Neural cell (in vitro differentiated cells): ENCODE results near the gene MED20. TPM values are rescaled to one million over a fixed set of nuclear protein-coding genes. Genes with fewer than 3 reads are reported as not detected.

ENCODE experiments used
- H2AFZ ChIP-seq: fragments of 200-600, 300-800 bp; sonication (generic), shearing (Covaris generic); 2 replicates; pipeline ENCODE4 v1.6.0; 2014; ENCODE audit warnings: low read depth, mild to moderate bottlenecking, antibody characterized with exemption, low read length, moderate library complexity
- H3F3A ChIP-seq: fragments of 200-600 bp; shearing (Covaris generic); 2 replicates; pipeline ENCODE4 v1.6.1; 2016; ENCODE audit warnings: mild to moderate bottlenecking, moderate library complexity, mixed read lengths, antibody characterized with exemption, low read length; ENCODE audit not compliant: insufficient read depth, poor library complexity, severe bottlenecking
- H3K27ac ChIP-seq: fragments of 200-600, 300-800 bp; sonication (generic), shearing (Covaris generic); 2 replicates; pipeline ENCODE4 v1.5.1; 2014; ENCODE audit warnings: mild to moderate bottlenecking, low read length, moderate library complexity
- H3K27me3 ChIP-seq: fragments of 300-800, 200-600 bp; sonication (generic), shearing (Covaris generic); 2 replicates; pipeline ENCODE4 v1.6.0; 2014; ENCODE audit warnings: mild to moderate bottlenecking, low read depth, low read length, moderate library complexity; ENCODE audit not compliant: insufficient read depth
- H3K36me3 ChIP-seq: fragments of 300-800, 200-600 bp; sonication (generic), shearing (Covaris generic); 2 replicates; pipeline ENCODE4 v1.5.1; 2014; ENCODE audit warnings: mild to moderate bottlenecking, antibody characterized with exemption, low read length, moderate library complexity; ENCODE audit not compliant: insufficient read depth
- H3K4me2 ChIP-seq: fragments of 300-800, 200-600 bp; sonication (generic), shearing (Covaris generic); 2 replicates; pipeline ENCODE4 v1.6.0; 2014; ENCODE audit warnings: mild to moderate bottlenecking, low read length
- H3K4me3 ChIP-seq: fragments of 300-800, 200-600 bp; sonication (generic), shearing (Covaris generic); 2 replicates; pipeline ENCODE4 v1.5.1; 2014; ENCODE audit warnings: mild to moderate bottlenecking, low read length, moderate library complexity
- H3K79me2 ChIP-seq: fragments of 200-600 bp; shearing (Covaris generic); replicated peaks from 2 replicates; pipeline ENCODE4 v1.6.0; 2014; ENCODE audit warnings: mild to moderate bottlenecking, low read length, moderate library complexity; ENCODE audit not compliant: insufficient read depth
- H3K9ac ChIP-seq: fragments of 300-800, 200-600 bp; sonication (generic), shearing (Covaris generic); 2 replicates; pipeline ENCODE4 v1.6.1; 2016; ENCODE audit warnings: mild to moderate bottlenecking, low read length, mixed read lengths
- H3K9me2 ChIP-seq: fragments of 200-600 bp; shearing (Covaris generic); 2 replicates; pipeline ENCODE4 v1.6.1; 2016; ENCODE audit warnings: mild to moderate bottlenecking, low read length, mixed read lengths; ENCODE audit not compliant: insufficient read depth
- H3K9me3 ChIP-seq: fragments of 200-600, 300-800 bp; sonication (generic), shearing (Covaris generic); 2 replicates; pipeline ENCODE4 v1.6.1; 2016; ENCODE audit warnings: mild to moderate bottlenecking, mixed run types, low read length, moderate library complexity, mixed read lengths
- H4K20me1 ChIP-seq: fragments of 200-600 bp; shearing (Covaris generic); 2 replicates; pipeline ENCODE4 v1.6.1; 2016; ENCODE audit warnings: mild to moderate bottlenecking, mixed run types; ENCODE audit not compliant: insufficient read depth
- EP300 ChIP-seq: fragments of 450-650 bp; conservative IDR thresholded peaks from 2 replicates; pipeline ENCODE4 v1.6.1; 2014; ENCODE audit warnings: antibody characterized with exemption, mild to moderate bottlenecking, moderate library complexity; ENCODE audit not compliant: poor library complexity, severe bottlenecking
- EZH2 ChIP-seq: fragments of 200-600, 300-800 bp; shearing (Covaris generic), sonication (generic); IDR thresholded peaks from 2 replicates; pipeline ENCODE4 v1.6.1; 2014; ENCODE audit warnings: antibody characterized with exemption, low read length, borderline replicate concordance, mild to moderate bottlenecking; ENCODE audit not compliant: insufficient read depth, poor library complexity, severe bottlenecking
- MXI1 ChIP-seq: fragments of 450-650 bp; conservative IDR thresholded peaks from 2 replicates; pipeline ENCODE4 v1.6.1; 2014; ENCODE audit warnings: antibody characterized with exemption, mild to moderate bottlenecking; ENCODE audit not compliant: poor library complexity, severe bottlenecking
- POLR2AphosphoS5 ChIP-seq: IDR thresholded peaks from 2 replicates; pipeline ENCODE4 v1.6.1; 2012
- RAD21 ChIP-seq: fragments of 450-650 bp; conservative IDR thresholded peaks from 2 replicates; pipeline ENCODE4 v1.6.1; 2014; ENCODE audit warnings: antibody characterized with exemption, mild to moderate bottlenecking, moderate library complexity
- SMC3 ChIP-seq: fragments of 450-650 bp; conservative IDR thresholded peaks from 2 replicates; pipeline ENCODE4 v1.6.1; 2014; ENCODE audit warnings: antibody characterized with exemption, mild to moderate bottlenecking, moderate library complexity; ENCODE audit not compliant: poor library complexity
- TAF1 ChIP-seq: IDR thresholded peaks from 2 replicates; pipeline ENCODE4 v1.6.1; 2012; ENCODE audit warnings: low read depth
- polyA minus RNA-seq: library from RNA; depleted of rRNA, polyadenylated mRNA; stranded (reverse); fragments of >200 nt; gene quantifications from 2 replicates; pipeline ENCODE4 v1.2.3, GENCODE V29; 2014
- polyA plus RNA-seq: library from polyadenylated mRNA; depleted of rRNA; stranded (reverse); fragments of >200 nt; gene quantifications from 2 replicates; pipeline ENCODE4 v1.2.3, GENCODE V29; 2014
- TF ChIP-seq, protein P1 (sequence below): IDR thresholded peaks from 2 replicates; pipeline ENCODE4 v1.6.1; 2012; ENCODE audit warnings: borderline replicate concordance
- TF ChIP-seq, protein P2 (sequence below): fragments of 450-650 bp; IDR thresholded peaks from 2 replicates; pipeline ENCODE4 v1.5.1; 2014; ENCODE audit warnings: antibody characterized with exemption, mild to moderate bottlenecking, moderate library complexity; ENCODE audit not compliant: poor library complexity, severe bottlenecking

Gene MED20, protein sequence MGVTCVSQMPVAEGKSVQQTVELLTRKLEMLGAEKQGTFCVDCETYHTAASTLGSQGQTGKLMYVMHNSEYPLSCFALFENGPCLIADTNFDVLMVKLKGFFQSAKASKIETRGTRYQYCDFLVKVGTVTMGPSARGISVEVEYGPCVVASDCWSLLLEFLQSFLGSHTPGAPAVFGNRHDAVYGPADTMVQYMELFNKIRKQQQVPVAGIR
- polyA plus RNA-seq = 18.9 and 21.2 TPM in 2 replicates
- 23.8 and 26.5 TPM in 2 replicates for polyA minus RNA-seq

DNA sequence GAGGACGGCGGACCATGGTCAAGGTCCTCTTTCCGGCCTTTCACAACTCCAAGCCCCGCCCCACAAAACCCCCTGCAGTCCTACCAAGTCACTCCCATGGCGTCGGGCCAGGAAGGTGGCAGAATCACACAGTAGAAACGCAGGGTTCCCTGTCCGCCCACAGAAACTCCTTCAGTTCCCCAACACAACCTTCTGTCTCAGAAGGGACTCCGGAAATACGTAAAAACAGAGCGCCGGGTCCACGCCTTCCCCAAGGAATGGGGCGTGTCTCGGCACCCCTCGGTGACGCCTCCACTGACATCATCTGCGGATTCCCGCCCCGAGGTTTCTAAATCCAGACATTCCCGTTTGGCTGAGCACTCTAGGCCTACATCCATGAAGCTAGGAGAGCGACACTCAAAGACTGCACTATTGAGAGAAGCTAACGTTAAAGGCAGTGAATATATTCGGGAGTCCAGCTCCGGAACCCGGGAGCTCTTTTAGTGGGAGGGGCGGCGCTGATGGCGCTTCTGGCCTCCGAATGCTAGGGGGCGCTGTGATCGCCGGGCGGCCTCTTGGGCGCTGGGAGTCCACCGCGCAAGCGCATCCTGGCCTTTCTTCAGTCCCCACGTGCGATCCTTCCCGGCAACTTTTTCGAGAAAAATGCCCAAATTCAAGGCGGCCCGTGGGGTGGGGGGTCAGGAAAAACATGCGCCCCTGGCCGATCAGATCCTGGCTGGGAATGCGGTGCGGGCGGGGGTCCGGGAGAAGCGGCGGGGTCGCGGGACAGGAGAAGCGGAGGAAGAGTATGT is at the start of gene MED20, which contains the start of gene BYSL:
TSS of gene MED20 (minus strand) at position 219 of the 791 bp plus-strand sequence. CDS start at position 98, 121 bp downstream.
TSS of gene BYSL (plus strand) at position 579 of the 791 bp plus-strand sequence. CDS start at position 643, 64 bp downstream.
- Histone ChIP-seq H3K9ac (peak within 1 kb of the TSS; percentile 94), H4K20me1 (no peaks in the 10 kb centered on the region), H3F3A (no peaks in the 10 kb centered on the region), H3K4me2 (peak within 1 kb of the TSS; percentile 93), H3K27me3 (no peaks in the 10 kb centered on the region), H2AFZ (peak within 1 kb of the TSS; percentile 95), H3K36me3 (no peaks in the 10 kb centered on the region), H3K4me3 (peak within 1 kb of the TSS; percentile 83), H3K79me2 (peaks cover 58% of the 10 kb centered on the region), H3K9me2 (no peaks in the 10 kb centered on the region), H3K27ac (peak within 1 kb of the TSS; percentile 99), H3K9me3 (no peaks in the 10 kb centered on the region)
- peak; percentile 99 for TF ChIP-seq MXI1
- TF ChIP-seq SMC3 = peak; percentile 7
- TF ChIP-seq EZH2 = no peak
- TF ChIP-seq TAF1 = peak; percentile 46
- peak; percentile 91 for TF ChIP-seq POLR2AphosphoS5
- TF ChIP-seq, protein P1, sequence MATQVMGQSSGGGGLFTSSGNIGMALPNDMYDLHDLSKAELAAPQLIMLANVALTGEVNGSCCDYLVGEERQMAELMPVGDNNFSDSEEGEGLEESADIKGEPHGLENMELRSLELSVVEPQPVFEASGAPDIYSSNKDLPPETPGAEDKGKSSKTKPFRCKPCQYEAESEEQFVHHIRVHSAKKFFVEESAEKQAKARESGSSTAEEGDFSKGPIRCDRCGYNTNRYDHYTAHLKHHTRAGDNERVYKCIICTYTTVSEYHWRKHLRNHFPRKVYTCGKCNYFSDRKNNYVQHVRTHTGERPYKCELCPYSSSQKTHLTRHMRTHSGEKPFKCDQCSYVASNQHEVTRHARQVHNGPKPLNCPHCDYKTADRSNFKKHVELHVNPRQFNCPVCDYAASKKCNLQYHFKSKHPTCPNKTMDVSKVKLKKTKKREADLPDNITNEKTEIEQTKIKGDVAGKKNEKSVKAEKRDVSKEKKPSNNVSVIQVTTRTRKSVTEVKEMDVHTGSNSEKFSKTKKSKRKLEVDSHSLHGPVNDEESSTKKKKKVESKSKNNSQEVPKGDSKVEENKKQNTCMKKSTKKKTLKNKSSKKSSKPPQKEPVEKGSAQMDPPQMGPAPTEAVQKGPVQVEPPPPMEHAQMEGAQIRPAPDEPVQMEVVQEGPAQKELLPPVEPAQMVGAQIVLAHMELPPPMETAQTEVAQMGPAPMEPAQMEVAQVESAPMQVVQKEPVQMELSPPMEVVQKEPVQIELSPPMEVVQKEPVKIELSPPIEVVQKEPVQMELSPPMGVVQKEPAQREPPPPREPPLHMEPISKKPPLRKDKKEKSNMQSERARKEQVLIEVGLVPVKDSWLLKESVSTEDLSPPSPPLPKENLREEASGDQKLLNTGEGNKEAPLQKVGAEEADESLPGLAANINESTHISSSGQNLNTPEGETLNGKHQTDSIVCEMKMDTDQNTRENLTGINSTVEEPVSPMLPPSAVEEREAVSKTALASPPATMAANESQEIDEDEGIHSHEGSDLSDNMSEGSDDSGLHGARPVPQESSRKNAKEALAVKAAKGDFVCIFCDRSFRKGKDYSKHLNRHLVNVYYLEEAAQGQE = no peak
- TF ChIP-seq, protein P2, sequence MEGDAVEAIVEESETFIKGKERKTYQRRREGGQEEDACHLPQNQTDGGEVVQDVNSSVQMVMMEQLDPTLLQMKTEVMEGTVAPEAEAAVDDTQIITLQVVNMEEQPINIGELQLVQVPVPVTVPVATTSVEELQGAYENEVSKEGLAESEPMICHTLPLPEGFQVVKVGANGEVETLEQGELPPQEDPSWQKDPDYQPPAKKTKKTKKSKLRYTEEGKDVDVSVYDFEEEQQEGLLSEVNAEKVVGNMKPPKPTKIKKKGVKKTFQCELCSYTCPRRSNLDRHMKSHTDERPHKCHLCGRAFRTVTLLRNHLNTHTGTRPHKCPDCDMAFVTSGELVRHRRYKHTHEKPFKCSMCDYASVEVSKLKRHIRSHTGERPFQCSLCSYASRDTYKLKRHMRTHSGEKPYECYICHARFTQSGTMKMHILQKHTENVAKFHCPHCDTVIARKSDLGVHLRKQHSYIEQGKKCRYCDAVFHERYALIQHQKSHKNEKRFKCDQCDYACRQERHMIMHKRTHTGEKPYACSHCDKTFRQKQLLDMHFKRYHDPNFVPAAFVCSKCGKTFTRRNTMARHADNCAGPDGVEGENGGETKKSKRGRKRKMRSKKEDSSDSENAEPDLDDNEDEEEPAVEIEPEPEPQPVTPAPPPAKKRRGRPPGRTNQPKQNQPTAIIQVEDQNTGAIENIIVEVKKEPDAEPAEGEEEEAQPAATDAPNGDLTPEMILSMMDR = peak; percentile 100

DNA sequence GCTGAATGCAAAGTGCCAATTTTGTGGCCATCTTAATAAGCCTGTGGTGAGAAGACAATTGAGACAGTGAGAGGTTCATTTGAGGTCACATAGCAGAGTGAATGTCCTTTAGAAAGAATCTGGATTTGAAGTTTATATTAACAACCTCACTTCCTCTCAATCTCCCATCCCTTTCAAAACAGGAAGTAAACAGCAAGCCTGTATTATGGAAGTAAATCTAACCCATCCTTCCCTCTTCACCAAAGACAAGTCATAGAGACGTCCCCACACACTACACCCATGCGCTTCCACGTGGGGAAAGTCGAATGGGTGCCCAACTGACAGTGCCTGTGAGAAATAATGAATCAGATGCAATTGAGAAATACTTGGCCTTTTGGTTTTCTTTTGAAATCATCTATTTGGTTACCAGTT is 49.5 kb upstream of the MED20 start:
- Histone ChIP-seq H3K9ac (no peak overlapping the region), H3K36me3 (no peaks in the 10 kb centered on the region), H3K9me2 (no peaks in the 10 kb centered on the region), H3F3A (no peaks in the 10 kb centered on the region), H3K79me2 (no peaks in the 10 kb centered on the region), H3K27ac (no peak overlapping the region), H4K20me1 (no peaks in the 10 kb centered on the region), H2AFZ (no peak overlapping the region), H3K9me3 (no peaks in the 10 kb centered on the region), H3K4me3 (no peak overlapping the region), H3K27me3 (no peaks in the 10 kb centered on the region), H3K4me2 (no peak overlapping the region)
- TF ChIP-seq, protein P1 = no peak
- TF ChIP-seq SMC3 (no peak), POLR2AphosphoS5 (no peak), RAD21 (no peak), EZH2 (no peak), TAF1 (no peak), MXI1 (no peak), EP300 (no peak)
- TF ChIP-seq, protein P2 = no peak
